Choroid plexus epithelial cell (primary cell): ENCODE data around the gene PRSS21.

Experiments used
- DNase-seq: peaks from one replicate; pipeline ENCODE4 v3.0.0-alpha.2; 2010; ENCODE audit warnings: low read depth
- H3K4me3 ChIP-seq: 2 replicates; pipeline ENCODE4 v1.5.1; 2011; ENCODE audit warnings: low read depth, mild to moderate bottlenecking, control low read depth, low read length, moderate library complexity
- TF ChIP-seq, protein P1 (sequence below): conservative IDR thresholded peaks from 2 replicates; pipeline ENCODE4 v1.5.1; 2011; ENCODE audit warnings: low read depth, mild to moderate bottlenecking, control low read depth, inconsistent platforms, low read length, moderate library complexity

The PRSS21 gene

GRCh38 chr16:2782583-2783351, 34.3 kb upstream of the PRSS21 start:
- DNase-seq, result no peak
- TF ChIP-seq, protein P1, sequence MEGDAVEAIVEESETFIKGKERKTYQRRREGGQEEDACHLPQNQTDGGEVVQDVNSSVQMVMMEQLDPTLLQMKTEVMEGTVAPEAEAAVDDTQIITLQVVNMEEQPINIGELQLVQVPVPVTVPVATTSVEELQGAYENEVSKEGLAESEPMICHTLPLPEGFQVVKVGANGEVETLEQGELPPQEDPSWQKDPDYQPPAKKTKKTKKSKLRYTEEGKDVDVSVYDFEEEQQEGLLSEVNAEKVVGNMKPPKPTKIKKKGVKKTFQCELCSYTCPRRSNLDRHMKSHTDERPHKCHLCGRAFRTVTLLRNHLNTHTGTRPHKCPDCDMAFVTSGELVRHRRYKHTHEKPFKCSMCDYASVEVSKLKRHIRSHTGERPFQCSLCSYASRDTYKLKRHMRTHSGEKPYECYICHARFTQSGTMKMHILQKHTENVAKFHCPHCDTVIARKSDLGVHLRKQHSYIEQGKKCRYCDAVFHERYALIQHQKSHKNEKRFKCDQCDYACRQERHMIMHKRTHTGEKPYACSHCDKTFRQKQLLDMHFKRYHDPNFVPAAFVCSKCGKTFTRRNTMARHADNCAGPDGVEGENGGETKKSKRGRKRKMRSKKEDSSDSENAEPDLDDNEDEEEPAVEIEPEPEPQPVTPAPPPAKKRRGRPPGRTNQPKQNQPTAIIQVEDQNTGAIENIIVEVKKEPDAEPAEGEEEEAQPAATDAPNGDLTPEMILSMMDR, result no peak
- H3K4me3 ChIP-seq, result no peak overlapping the region

- no peak overlapping the region for H3K4me3 ChIP-seq
- DNase-seq, result no peak
- TF ChIP-seq, protein P1, result no peak
Measured at GRCh38 chr16:2783581-2784357, 33.3 kb upstream of the PRSS21 start.

- H3K4me3 ChIP-seq, result no peak overlapping the region
- TF ChIP-seq, protein P1, result no peak
- no peak for DNase-seq
Measured at GRCh38 chr16:2784358-2785100, 32.5 kb upstream of the PRSS21 start.

DNA sequence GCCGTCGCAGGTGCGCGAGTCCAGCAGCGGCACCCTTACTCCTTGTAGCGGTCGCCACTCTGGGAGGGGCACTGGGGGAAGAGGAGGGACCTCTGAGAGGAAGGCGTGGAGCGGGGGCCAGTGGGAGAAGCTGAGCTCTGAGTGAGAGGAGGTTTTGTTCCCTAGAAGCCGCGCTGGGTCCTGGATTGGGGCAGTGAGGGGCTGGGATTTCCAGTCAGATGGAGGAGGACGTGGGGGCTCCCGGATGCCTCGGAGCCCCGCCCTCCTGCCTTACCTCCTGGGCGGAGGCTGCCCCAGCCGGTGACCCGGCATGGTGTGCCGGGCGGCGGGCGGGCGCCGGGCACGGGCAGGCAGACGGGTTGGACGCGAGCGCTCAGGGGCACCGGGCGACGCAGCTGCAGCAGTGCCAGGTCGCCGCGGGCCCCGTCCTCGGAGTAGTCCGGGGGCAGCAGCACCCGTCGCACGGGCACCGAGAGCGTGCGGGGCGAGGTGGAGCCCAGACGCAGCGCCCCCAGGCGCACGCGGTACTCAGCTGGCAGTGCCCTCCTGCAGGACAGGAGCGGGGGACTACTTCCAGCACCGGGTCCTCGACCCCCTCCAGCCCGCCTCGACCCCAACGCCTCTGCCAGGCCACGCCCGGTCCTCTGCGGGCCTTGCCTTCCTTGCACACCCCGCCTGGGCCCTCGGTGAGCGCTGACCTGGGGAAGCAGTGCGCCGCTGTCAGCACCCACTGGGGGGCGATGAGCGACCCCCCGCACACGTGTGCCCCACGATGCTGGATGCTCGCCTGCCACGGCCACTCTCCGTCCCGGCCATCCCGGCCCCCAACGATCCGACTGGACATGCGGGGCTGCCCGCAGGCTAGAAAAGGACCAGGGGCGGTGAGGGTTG, 31.7 kb upstream of the PRSS21 start:
- H3K4me3 ChIP-seq, result no peak overlapping the region
- TF ChIP-seq, protein P1, result no peak
- no peak for DNase-seq

- TF ChIP-seq, protein P1, result no peak
- H3K4me3 ChIP-seq, result no peak overlapping the region
Measured at GRCh38 chr16:2786061-2786825, 30.8 kb upstream of the PRSS21 start.

DNA sequence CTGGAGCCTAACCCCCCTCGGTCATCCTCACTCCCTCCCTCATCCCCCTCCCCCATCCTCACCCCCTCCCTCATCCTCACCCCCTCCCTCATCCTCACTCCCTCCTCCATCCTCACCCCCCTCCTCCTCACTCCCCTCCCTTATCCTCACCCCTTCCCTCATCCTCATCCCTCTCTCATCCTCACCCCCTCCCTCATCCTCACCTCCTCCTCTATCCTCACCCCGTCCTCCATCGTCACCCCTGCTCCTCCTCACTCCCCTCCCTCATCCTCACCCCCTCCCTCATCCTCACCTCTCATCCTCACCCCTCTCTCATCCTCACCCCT, 30.2 kb upstream of the PRSS21 start:
- TF ChIP-seq, protein P1, result no peak
- H3K4me3 ChIP-seq, result no peak overlapping the region
- no peak for DNase-seq

More at GRCh38 chr16:2786061-2786825, 30.8 kb upstream of the PRSS21 start:
- no peak for DNase-seq
